ENCODE measurements around the gene BAX. TPM values are rescaled to one million over a fixed set of nuclear protein-coding genes. Genes with fewer than 3 reads are reported as not detected.

BAX gene
- total and polyA plus RNA-seq, 9 of the 15 experiments (the other 6 are each of a cell fraction or from before 2014, with no cell fraction given), result 3.2 to 95.4 (median 44.5) TPM

DNA sequence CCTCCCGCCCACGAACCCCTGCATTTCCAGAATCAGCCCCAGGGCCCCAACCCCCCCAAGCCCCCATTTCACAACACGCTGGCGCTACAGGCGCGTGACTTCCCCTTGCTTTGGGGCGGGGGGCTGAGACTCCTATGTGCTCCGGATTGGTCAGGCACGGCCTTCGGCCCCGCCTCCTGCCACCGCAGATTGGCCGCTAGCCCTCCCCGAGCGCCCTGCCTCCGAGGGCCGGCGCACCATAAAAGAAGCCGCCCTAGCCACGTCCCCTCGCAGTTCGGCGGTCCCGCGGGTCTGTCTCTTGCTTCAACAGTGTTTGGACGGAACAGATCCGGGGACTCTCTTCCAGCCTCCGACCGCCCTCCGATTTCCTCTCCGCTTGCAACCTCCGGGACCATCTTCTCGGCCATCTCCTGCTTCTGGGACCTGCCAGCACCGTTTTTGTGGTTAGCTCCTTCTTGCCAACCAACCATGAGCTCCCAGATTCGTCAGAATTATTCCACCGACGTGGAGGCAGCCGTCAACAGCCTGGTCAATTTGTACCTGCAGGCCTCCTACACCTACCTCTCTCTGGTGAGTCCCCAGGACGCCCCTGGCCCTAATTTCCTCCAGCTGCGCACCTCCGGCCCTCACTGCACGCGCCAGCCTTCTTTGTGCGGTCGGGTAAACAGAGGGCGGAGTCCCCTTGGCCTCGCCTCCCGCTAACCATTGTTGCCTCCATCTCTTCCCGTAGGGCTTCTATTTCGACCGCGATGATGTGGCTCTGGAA, 10.5 kb downstream of the BAX start, which contains the start of gene FTL (continued):
- 0 out of 2 replicates have a peak, but pooled peaks have one; percentile 15 for TF ChIP-seq SMC3 (conservative IDR thresholded peaks at IDR 0.05; ENCODE audit: insufficient read depth, low read depth, low read length)
- no peak; the same call in 1 of the 2 replicates for TF ChIP-seq FOSL1 (tag; conservative IDR thresholded peaks at IDR 0.05)
- TF ChIP-seq MGA (IDR thresholded peaks at IDR 0.05), result peak; percentile 3; the same call in 1 of the 2 replicates
- TF ChIP-seq ZFP30 (CRISPR knock-in tag; IDR thresholded peaks at IDR 0.05; ENCODE audit: borderline replicate concordance), result no peak
- TF ChIP-seq HNRNPL (IDR thresholded peaks at IDR 0.05; ENCODE audit: low read depth, low read length), result no peak
- no peak for TF ChIP-seq MED1 (CRISPR knock-in tag; IDR thresholded peaks at IDR 0.05; ENCODE audit: borderline replicate concordance)
- TF ChIP-seq MXI1 (IDR thresholded peaks at IDR 0.05; ENCODE audit: low read depth, low read length), result peak; percentile 62
- no peak; the same call in 1 of the 2 replicates for TF ChIP-seq ZNF140 (CRISPR knock-in tag; IDR thresholded peaks at IDR 0.05)
- no peak for TF ChIP-seq LARP7 (IDR thresholded peaks at IDR 0.05)
- TF ChIP-seq HEY1 (CRISPR knock-in tag; IDR thresholded peaks at IDR 0.05; ENCODE audit: borderline replicate concordance), result peak; percentile 63; the same call in 1 of the 2 replicates
- peak; percentile 55; the same call in 1 of the 2 replicates for TF ChIP-seq ATF7 (IDR thresholded peaks at IDR 0.05)
- TF ChIP-seq ZFP36 (IDR thresholded peaks at IDR 0.05; ENCODE audit: low read depth, low read length, partially characterized antibody), result no peak
- peak; percentile 89 for TF ChIP-seq CEBPB (tag; IDR thresholded peaks at IDR 0.05)
- 0 out of 2 replicates have a peak, but pooled peaks have one; percentile 3 for TF ChIP-seq ZNF589 (CRISPR knock-in tag; IDR thresholded peaks at IDR 0.05; ENCODE audit: low read depth)
- TF ChIP-seq FOS (IDR thresholded peaks at IDR 0.05; ENCODE audit: extremely low read depth, insufficient read length), result peak; percentile 83
- no peak for TF ChIP-seq ZNF121 (CRISPR knock-in tag; conservative IDR thresholded peaks at IDR 0.05)
- TF ChIP-seq EGR1 (conservative IDR thresholded peaks at IDR 0.05), result no peak
